BJ (cell line): ENCODE results near the gene FLNC. TPM values are rescaled to one million over a fixed set of nuclear protein-coding genes. Genes with fewer than 3 reads are reported as not detected.

Experiments
- CTCF ChIA-PET: fragments of 350-600 bp; formaldehyde crosslinking; extraction: SDS; loops from one replicate; lab custom pipeline; 2021; ENCODE audit warnings: antibody characterized with exemption, inconsistent platforms; lab: Yijun Ruan, JAX
- POLR2A ChIA-PET: fragments of 300-600 bp; sonication (Branson Sonifier 250); formaldehyde crosslinking; extraction: SDS; loops from one replicate; lab custom pipeline; 2021; ENCODE audit warnings: antibody characterized with exemption; lab: Charles Lee
- DNase-seq: peaks from one replicate; pipeline ENCODE4 v3.0.0-alpha.2; 2011; ENCODE audit warnings: low read depth
- H3K27me3 ChIP-seq: 2 replicates; pipeline ENCODE4 v1.6.0; 2011; ENCODE audit warnings: low read length; ENCODE audit not compliant: control insufficient read depth, insufficient read depth
- H3K36me3 ChIP-seq: 2 replicates; pipeline ENCODE4 v1.5.1; 2011; ENCODE audit warnings: low read length; ENCODE audit not compliant: control insufficient read depth, insufficient read depth
- H3K4me3 ChIP-seq: 2 replicates; pipeline ENCODE4 v1.5.1; 2011; ENCODE audit warnings: low read depth, mild to moderate bottlenecking, control low read depth, low read length
- CTCF ChIP-seq: IDR thresholded peaks from 2 replicates; pipeline ENCODE4 v1.5.1; 2011; ENCODE audit warnings: low read depth, mild to moderate bottlenecking, control low read depth, inconsistent platforms, low read length, moderate library complexity; ENCODE audit not compliant: insufficient read depth
- polyA plus RNA-seq: library from polyadenylated mRNA; depleted of rRNA; stranded (reverse); fragments of >200 nt; gene quantifications from 2 replicates; pipeline ENCODE4 v1.2.3, GENCODE V29; 2011

FLNC gene
- polyA plus RNA-seq, 1 experiment: 58.6 TPM

GRCh38 chr7:128840326-128841170 is 10.3 kb downstream of the FLNC start:
- ChIA-PET POLR2A (no interaction called here), CTCF (interaction anchor here (0.9 to 3.9 kb wide), 3 partner anchors 8 to 43 kb away, joined by 3 to 30 read pairs (median 7); no protein-coding TSS in a partner anchor)
- DNase-seq: no peak
- H3K4me3 ChIP-seq: no peak overlapping the region
- no peaks in the 10 kb centered on the region for H3K27me3 ChIP-seq
- no peak for TF ChIP-seq CTCF
- H3K36me3 ChIP-seq: peaks cover 90% of the 10 kb centered on the region

- Histone ChIP-seq H3K4me3 (no peak overlapping the region), H3K27me3 (no peaks in the 10 kb centered on the region), H3K36me3 (peaks cover 92% of the 10 kb centered on the region)
- POLR2A ChIA-PET: no interaction called here
- CTCF ChIA-PET: interaction anchor here (0.9 to 3.9 kb wide), 4 partner anchors 9 to 43 kb away, joined by 3 to 30 read pairs (median 6); no protein-coding TSS in a partner anchor
- no peak for TF ChIP-seq CTCF
- DNase-seq: no peak
Measured at GRCh38 chr7:128841171-128841690, 11.0 kb downstream of the FLNC start.

- H3K36me3 ChIP-seq: peaks cover 94% of the 10 kb centered on the region
- H3K27me3 ChIP-seq: no peaks in the 10 kb centered on the region
- POLR2A ChIA-PET: no interaction called here
- no peak overlapping the region for H3K4me3 ChIP-seq
- CTCF ChIA-PET: interaction anchor here (0.6 to 3.9 kb wide), 8 partner anchors 8 to 409 kb away, joined by 3 to 30 read pairs (median 4); partner anchors contain the start of gene ATP6V1F
- DNase-seq: no peak
- peak; percentile 86 for TF ChIP-seq CTCF
Measured at GRCh38 chr7:128841921-128842673, 11.9 kb downstream of the FLNC start.

- no peak overlapping the region for H3K4me3 ChIP-seq
- POLR2A ChIA-PET: no interaction called here
- H3K27me3 ChIP-seq: no peaks in the 10 kb centered on the region
- CTCF ChIA-PET: interaction anchor here (0.6 to 3.9 kb wide), 8 partner anchors 7 to 410 kb away, joined by 3 to 30 read pairs (median 4); partner anchors contain the start of gene ATP6V1F
- DNase-seq: no peak
- H3K36me3 ChIP-seq: peaks cover 92% of the 10 kb centered on the region
- TF ChIP-seq CTCF: no peak
Measured at GRCh38 chr7:128842674-128843641, 12.8 kb downstream of the FLNC start.
